HG02970 (cell line): ENCODE measurements around the gene VAC14.
"Not testable (repeated sequence)": the region's sequence is repeated elsewhere in the genome, so short reads cannot be mapped to it uniquely, and the experiment has no call there.

Experiments
- ATAC-seq: cut with Tn5 transposase; IDR thresholded peaks from one replicate; pipeline ENCODE4 v1.9.1; 2021; ENCODE audit warnings: mild to moderate bottlenecking, moderate library complexity, moderate number of reproducible peaks; ENCODE audit not compliant: unreplicated experiment, low FRiP score

VAC14 gene

DNA sequence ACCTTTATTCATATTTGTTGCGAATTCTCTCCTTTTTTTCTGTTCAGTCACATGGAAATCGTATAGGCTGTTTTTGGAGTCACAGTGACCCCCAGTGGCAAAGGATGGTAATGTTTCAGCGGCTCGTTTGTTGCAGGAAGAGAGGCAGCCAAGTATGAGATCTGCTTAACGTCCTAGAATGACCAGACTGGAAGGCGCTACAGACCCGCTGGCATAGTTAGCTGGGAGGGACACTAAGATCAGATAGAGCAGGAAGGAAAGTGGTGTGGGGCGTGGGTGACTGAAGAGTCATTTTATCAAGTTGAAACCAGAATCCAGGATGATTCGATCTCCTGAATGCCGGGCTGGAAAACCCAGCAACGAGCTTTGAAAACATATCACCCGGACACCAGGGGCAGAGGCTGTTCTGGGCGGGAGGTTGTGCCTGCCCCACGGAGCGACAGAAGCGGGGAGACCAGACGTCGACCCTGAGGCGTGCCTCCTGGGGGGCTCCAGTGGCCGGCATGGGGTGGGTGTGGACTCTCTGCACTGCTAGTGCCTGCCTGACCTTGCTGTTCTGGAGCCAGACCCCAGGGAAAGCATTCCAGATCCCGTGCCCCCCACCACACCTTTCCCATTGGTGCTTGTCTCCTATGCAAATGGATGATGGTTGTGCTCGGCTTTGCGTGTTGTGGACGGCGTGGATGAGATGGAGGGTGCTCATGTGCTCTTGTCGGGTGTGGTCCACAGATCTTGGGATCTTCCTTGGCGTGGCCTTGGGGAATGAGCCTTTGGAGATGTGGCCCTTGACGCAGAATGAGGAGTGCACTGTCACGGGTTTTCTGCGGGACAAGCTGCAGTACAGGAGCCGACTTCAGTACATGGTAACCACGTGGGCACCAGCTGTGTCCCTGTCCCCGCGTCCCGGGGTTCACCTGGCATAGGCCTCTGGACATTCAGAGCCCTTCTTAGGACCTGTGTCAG is 146.9 kb downstream of the VAC14 start:
- no peak for ATAC-seq

DNA sequence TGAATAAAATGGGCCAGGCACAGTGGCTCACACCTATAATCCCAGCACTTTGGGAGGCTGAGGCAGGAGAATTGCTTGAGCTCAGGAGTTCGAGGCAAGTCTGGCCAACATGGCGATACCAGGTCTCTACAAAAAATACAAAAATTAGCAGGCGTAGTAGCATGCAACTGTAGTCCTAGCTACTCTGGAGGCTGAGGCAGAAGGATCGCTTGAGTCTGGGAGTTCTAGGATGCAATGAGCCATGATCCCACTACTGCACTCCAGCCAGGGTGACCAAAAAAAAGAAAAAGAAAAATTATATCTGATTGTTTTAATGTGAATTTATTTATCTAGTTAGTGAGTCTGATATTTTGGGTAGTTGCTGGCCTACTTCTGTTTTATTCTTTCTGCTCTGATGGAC is 147.6 kb downstream of the VAC14 start:
- ATAC-seq: no peak

GRCh38 chr16:70652322-70652721 is 148.6 kb downstream of the VAC14 start:
- no peak for ATAC-seq

DNA sequence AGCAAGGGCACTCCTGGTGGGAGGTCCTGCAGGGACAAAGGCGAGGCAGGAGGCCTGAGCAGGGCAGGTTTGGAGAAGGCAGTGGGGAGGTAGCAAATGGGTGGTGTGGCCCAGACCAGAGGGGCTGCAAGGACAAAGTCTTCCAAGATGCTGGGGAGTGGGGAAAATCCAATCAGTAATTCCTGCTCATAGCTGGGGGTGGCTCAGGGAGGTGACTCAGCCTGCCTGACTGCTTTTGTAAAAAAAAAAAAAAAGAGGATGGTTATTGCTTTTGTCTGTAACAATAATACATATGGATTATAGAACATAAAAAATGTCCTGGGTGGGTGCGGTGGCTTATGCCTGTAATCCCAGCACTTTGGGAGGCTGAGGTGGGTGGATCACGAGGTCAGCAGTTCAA is 149.4 kb downstream of the VAC14 start:
- ATAC-seq: no peak

DNA sequence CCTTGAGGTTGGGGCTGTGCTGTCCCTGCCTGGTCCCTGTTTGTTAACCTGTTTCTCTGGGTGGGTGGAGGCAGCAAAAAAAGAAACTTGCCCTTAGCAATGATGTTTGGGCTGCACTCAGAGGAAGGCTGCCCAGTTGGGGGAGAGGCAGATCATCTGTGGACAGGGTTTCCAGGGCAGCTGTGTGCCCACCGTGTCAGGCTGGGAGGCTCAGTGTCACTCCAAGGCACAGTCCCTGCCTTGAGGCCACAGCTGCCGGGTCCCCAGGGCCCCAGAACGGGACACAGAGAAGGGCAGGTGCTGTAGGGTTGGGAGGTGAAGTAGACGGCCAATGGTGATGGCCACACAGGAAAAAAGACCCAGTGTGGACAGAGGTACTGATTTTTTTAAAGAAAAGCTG is 150.7 kb downstream of the VAC14 start:
- no peak for ATAC-seq

- no peak for ATAC-seq
Observed at GRCh38 chr16:70649300-70649699, 151.7 kb downstream of the VAC14 start.

GRCh38 chr16:70648606-70649005 is 152.4 kb downstream of the VAC14 start:
- no peak for ATAC-seq

DNA sequence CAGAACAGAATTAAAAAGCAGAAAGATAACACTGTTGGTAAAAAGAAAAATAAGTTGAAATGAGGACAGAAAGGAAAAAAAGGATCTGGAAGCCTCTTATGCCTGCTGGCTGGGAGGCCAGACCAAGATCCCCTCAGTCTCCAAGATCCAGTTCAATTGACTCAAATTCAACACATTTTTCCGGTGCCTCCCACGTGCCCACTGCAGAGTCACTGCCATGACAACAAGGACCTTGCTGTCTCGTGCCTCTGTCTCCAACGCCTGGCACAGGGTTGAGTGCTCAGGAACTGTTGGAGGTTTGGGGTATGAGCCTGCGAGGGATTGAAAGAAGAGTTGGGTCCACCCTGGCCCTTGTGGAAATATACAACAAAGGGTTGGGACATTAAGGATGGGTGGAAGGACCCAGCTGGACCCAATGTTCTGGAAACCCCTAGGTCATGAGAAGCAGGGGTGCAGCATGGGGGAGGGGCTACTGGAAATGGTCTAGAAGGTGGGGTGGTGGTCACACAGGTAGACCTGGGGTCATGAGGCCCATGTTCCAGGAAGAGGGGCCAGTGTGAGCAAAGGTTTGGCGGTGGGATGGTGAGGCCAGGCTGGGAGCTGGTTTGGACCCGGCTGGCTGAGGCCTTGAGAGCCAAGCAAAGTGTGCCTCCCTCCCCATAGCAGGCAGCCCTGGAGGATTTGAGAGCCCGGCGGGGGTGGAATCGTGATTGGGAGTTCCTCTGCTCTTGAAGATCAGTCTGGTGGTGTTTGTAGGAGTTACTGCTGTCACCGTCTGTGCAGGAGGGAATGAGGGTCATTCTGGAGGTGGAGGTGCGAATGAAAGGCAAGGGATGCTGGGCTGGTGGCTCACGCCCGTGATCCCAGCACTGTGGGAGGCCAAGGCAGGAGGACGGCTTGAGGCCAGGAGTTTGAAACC is 153.3 kb downstream of the VAC14 start:
- no peak for ATAC-seq

GRCh38 chr16:70646260-70647241 is 154.4 kb downstream of the VAC14 start, which contains the start of gene IL34:
IL34 (plus strand) TSS chr16:70646559; CDS start chr16:70646948, 389 bp downstream.
- ATAC-seq: no peak

DNA sequence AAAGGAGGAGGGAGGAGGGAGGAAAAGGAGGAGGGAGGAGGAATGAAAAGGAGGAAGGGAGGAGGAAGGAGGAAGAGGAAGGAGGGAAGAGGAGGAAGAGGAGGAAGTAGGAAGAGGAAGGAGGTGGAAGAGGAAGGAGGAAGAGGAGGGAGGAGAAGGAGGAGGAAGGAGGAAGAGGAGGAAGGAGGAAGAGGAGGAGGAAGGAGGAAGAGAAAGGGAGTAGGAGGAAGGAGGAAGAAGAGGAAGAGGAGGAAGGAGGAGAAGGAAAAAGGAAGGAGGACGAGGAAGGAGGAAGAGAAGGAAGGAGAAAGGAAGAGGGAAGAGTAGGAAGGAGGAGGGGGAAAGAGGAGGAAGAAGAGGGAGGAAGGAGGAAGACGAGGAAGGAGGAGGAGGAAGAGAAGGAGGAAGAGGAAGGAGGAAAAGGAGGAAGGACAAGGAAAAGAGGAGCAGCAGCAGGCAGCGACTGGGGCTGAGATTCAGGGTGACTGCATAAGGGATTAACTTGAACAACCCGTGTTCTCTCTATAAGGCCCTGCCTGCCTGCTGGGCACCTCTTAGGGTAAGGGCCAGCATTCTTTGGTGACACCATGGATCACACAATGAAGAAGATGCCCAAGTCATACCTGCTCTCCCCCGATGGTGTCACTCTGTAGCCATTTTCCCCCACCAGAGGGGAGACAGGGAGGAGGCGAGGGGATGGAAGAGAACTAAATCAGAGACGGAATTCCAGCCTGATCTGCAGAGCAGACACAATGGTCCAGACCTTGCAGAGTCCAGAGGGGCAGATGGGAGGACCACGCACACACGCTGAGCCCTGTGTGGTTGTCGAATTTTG is 156.0 kb downstream of the VAC14 start:
- no peak for ATAC-seq

DNA sequence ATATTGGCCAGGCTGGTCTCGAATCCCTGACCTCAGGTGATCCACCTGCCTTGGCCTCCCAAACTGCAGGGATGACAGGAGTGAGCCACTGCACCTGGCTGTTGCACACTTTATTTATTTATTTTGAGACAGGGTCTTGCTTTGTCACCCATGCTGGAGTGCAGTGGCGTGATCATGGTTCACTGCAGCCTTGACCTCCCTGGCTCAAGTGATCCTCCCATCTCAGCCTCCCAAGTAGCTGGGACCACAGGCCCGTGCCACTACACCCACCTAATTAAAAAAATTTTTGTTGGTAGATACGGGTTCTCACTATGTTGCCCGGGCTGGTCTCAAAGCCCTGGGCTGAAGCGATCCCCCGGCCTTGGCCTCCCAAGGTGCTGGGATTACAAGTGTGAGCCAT is 157.7 kb downstream of the VAC14 start:
- ATAC-seq: not testable (repeated sequence)

DNA sequence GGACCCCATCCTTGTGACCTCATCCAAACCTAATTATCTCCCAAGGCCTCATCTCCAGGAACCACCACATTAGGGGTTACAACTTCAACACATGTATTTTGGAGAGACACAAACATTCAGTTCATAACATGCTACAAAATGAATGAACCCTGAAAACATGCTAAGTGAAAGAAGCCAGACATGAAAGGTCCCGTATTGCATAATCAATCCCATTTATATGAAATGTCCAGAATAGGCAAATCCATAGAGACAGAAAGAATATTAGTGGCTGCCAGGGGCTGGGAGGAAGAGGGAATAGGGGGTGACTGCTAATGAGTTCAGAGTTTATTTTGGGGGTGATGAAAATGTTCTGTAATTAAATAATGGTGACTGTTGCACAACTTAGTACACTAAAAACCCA is 158.3 kb downstream of the VAC14 start:
- ATAC-seq: no peak

DNA sequence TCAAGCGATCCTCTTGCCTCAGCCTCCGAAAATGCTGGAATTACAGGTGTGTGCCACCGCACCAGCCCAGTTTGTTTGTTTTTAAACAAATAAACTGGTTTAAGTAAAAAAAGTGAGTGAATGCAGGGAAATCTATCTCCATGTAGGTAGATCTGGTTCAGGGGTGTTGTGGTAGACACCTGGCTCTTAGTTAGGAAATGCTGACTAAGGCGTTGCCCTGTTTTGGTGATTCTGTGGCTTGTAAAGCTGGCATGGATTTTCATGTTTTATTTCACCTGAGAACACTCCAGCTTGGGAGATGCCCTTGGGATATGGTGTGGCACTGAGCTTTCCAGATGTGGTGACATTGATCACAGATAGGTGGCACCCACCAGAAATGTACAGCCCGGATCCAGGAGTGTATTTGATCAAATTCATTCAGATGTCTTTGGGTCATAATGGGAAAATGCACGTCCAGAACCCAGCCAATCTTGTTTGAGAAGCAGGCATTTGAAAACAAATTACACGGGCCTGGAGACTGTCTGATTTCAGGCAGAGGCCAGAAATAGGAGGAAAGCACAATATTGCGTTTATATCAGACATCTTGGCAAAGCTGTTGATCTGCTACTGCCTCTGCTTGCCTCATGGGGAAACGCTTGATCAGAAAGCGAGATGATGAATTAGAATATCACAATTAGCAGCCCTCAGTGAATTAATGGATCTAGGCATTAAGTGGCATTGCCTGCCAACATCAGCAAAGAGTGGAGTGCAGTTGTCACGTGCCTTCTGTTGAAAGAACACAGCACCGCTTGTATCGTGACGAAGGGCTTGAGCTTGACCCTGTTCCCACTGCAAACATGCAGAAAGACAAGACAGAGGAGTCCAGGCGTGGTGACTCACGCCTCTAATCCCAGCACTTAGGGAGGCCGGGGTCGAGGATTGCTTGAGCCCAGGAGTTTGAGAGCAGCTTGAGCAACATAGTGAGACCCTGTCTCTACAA is 161.9 kb downstream of the VAC14 start:
- no peak for ATAC-seq
